HG03139 (cell line): ENCODE data around the gene WDR46.

ENCODE experiments used
- ATAC-seq: cut with Tn5 transposase; IDR thresholded peaks from one replicate; pipeline ENCODE4 v1.9.1; 2021; ENCODE audit not compliant: unreplicated experiment

The WDR46 gene

DNA sequence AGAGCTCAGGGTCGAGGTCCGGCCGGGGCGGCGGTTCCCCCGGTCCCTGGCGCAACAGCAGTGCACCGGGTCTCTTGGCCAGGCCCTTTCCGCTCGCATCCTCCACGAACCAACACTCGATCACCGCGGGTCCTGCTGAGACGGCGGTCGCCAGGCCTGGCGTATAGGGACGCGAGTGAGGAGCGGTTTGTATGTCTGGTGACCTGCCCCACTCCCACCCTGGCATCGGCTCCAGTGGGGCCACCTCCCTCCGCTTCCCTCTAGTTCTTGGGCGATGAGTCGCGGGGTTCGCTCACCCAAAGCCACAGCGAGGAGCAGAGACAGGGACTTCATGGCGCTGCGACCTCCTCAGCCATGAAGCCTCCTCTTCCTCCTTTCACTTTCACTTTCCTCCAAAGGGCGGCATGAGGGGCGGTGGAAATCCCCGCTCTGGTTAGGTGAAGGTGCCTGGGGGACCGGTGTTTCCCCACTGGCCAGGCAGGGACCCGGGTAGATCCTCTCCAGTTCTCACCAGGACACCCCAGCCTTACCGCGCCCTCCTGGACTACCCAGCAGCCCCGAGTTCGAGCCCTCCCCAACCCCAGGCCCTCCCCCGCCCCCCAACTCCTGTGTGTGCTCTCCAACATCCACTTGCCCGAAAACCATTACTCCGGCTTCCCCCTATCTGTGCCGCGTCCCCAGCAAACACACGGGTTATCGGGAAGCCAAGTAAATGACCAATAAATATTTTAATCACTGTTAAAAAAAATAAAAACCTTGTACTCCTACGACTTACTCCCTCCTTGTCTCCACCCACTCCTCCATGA lies 24.9 kb upstream of the WDR46 start, which contains the start of gene TAPBP:
TAPBP (minus strand) TSS at position 370 of the 806 bp plus-strand sequence; CDS start at position 333, 37 bp downstream.
- peak; percentile 30 for ATAC-seq

DNA sequence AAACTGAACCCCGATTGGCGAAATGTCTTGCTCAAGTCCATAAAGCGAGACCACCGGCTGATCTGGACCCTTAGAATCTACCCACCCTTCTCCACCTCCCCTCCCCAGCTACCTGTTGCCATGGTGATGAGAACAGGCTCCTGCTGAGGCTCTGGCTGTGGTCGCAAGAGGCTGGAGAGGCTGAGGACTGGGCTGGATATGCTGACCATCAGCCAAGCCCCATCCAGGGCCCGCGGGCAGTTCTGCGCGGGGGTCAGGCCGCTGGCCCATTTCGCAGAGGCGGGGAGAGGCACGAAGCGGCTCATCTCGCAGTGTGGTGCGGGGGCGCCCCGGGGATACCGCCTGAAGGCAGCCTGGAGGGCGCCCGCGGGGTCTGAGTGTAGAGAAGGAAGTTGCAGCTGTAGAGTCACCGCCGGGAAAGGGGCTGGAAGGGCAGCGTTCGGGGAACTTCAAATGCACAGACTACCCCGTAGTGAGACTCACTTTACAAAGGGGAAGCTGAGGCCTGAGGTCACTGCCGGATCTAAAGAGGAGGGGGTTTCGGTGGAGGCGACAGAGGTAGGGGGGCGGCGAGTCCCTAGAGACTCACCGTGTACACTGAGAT lies 24.2 kb upstream of the WDR46 start:
- peak; percentile 6 for ATAC-seq

DNA sequence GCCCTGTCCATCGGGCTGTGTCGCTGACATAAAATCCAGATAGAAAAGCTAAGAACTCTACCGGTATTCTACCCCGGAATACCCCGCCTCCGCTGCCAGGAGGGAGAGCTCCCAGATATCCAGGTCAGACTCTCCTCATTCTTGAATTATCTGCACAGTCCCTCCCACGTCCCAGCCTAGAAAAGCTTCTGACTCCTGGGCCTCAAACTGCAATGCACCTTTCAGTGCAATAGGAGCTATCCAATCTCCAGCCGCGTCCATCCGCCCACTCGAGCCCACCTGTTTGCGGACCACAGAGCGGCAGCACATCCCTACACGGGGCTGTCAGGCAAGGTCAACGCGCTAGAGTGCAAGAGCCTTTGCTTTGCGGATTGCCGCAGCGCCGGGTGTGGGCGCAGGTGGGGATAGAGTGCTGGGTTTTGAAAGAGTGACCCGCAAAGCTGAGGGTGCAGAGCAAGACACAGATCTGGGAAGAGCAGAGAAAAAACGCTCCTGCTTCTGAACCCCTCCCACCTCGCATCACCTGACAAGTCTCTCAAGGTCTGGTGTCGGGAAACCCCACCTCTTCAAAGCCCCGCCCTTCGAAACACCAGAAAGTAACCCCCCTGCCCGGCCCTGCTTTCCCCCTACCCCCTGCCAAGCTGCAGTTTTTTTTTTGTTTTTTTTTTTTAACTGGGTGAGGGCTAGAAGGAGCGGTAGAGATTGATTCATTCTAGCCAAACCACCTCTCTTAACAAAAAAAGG lies 23.5 kb upstream of the WDR46 start:
- no peak for ATAC-seq

DNA sequence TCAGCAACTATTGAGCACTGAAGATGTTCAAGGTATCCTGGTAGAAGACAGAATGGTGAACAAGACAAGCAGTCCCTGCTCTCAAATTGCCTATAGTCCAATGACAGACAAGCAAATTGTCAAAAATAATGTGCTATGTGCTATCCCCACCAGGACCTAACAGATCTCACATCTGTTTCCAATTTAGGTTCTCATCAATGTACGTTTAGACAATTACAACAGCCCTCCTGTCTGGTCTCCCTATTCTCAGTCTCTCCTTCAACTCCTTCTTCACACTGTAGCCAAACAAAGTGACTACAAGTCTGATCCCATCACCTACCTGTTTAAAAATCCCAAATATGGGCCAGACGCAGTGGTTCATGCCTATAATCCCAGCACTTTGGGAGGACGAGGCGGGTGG lies 17.3 kb upstream of the WDR46 start:
- no peak for ATAC-seq

DNA sequence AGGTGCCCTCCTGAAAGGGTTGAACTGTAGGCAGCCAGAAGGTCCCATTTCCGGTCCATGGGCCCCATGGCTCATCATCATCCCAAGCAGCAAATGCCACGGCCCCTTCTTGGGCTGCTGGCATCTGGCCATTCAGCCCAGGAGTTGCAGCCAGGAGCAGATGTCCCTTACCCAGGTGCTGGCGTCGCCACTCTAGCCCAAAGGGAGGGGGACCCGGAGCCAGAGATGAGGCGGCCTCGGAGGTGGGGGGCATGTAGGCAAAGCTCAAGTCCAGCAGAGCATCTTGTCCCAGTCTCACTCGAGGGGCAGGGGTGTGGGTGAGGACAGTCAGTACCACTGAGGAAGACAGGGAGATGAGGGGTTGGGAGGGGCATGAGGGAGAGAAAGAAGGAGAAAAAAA lies 16.0 kb upstream of the WDR46 start:
- no peak for ATAC-seq

DNA sequence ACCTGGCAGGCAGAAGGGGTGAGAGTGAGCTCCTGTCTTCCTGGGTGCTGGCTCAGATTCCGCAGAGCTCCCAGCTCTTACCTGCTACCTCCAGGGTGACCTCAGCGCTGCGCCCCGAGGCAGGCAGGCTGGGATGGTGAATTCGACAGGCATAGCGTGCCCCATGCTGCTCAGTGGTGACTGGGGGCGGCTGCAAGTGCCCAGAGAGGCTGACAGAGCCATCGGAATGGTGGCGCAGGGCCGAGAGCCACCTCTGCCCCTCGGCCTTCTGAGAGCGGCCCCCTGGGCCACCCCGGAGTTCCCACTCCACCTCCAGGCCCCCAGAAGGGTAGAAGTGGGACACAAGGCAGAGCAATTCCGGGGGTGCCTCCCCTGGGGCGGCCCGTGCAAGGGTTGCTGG lies 15.2 kb upstream of the WDR46 start:
- ATAC-seq = no peak

DNA sequence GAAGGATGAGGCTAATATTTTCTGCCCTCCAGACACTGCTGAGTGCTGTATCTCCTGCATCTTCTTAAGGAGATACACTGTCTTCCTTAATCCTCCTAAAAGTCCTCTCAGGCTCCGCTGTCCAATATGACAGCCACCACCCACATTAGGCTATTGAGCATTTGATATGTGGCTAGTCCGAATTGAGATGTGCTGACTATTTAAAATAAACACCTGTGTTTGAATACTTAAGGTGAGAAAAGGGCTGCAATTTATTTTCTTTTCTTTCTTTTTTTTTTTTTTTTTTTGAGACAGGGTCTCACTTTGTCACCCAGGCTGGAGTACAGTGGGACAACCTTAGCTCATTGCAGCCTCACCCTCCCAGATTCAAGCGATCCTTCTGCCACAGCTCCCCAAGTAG lies 12.8 kb upstream of the WDR46 start:
- ATAC-seq = no peak

DNA sequence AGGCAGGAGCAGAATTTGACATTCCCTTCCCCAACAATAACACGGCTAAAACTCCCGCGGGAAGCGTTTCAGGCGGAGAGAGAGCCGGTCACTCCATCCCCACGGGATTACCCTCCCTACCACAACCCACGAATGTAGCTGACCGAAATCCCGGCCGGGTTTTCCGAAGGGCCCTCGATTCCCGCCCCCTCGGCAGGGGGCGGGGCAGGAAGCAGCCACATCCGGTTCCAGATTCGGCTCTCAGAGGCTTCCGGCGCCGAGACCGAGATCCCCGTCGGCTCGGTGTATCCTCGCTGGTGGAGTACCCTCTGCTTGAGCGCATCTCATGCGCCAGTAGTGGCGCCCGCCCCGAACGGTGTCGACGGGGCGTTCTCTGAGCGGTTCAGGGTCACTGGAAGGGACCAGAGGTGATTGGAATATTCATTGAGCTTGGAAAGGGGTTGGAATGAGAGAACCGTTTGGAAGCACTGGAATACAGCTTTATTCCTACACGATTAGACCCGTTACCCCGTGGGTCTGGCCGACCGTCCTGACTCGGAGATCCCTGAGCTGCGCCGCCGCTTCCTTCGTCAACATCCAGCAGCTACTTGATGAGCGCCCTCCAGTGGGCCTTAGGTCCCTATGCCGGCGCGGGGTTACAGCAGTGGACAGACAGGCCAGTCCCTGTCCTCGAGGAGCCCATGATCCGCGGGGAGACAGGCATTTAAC lies 10.4 kb upstream of the WDR46 start:
- ATAC-seq = peak; percentile 57

DNA sequence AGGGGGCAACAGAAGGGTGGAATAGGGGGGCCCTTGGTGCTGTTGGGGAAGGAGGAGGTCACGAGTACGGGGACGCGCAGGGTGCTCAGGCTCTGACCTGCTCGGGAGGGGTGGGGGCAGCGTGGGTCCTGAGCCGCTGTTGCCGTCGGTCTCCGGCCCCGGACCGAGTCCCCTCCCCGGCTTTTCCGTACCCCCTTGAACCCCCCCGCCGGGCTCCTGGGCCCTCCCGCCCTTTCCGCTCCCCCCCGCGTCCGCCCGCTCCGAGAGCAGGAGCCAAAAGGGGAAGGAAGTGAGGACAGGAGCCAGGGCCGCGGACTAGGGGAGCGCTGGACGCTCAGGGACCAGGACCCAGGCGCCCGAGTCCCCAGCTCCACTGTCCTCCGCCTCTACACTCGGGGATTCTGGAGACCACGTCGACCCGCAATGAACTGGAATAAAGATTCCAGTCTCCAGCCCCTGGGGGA lies 9.8 kb upstream of the WDR46 start, which contains the start of gene RGL2:
RGL2 (minus strand) TSS at position 170 of the 464 bp plus-strand sequence. CDS start 332 bp downstream, outside the sequence.
- ATAC-seq = peak; percentile 9

DNA sequence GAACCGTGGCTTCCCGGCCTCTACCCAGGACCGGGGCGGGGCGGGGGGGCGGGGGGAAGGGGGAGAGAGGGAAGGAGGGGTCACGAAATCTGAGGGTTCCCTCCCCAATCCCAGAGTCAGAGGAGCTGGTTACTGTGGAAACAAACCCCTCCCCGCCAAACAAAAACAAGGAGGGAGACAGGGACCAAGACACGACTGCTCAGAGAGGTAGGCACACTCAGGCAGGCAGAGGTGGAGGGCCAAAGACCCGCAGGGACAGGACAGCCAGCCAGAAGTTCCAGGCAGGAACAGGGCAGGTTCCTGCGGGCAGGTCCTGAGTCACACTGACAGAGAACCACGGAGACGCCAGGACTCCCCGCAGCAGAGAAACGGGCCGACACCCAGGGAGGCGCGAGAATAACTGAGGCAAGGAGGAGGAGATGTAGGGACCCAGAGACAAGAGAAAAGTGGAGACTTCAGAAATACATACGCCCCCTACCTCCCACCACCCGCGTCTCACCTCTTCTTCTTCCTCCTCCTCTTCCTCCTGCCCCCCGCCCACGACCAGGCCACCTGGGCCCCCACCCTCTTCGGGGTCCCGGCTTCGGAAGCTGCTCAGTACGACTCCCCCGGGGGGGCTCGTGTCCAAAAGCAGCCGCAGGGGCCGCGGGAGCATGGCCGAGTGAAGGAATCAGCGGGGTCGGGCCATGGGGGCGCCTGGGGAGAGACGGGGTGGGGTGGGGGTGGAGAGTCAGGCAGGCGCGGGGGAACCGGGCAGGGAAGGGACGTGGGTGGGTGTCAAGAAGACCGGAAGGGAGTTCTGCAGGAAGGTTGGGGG lies 9.1 kb upstream of the WDR46 start:
- no peak for ATAC-seq

DNA sequence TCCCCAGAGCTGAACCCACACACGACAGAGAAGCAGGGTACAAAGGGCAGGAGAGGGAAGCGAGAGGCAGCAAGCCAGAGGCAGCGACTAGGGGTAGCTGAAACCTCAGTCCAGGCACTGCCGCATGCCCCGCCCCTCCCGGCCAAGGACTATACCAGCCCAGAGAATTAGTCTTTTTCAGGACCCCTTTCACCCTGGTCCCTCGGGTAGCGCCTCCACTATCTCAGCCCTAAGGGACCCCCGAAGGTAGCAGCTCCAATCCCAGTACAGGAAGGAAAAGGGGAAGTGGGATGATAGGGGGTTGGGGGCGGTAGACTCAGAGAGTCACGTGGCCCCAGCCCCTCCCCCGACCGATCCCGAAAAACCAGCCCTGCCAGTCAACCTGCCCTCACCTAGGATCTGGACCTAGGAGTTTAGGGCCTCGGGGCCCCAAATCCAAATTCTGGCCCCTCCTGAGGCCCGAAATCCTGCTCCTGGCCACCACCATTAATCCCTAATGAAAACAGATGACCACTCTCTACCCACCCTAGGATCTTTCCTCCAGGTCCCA lies 8.4 kb upstream of the WDR46 start:
- ATAC-seq = no peak

DNA sequence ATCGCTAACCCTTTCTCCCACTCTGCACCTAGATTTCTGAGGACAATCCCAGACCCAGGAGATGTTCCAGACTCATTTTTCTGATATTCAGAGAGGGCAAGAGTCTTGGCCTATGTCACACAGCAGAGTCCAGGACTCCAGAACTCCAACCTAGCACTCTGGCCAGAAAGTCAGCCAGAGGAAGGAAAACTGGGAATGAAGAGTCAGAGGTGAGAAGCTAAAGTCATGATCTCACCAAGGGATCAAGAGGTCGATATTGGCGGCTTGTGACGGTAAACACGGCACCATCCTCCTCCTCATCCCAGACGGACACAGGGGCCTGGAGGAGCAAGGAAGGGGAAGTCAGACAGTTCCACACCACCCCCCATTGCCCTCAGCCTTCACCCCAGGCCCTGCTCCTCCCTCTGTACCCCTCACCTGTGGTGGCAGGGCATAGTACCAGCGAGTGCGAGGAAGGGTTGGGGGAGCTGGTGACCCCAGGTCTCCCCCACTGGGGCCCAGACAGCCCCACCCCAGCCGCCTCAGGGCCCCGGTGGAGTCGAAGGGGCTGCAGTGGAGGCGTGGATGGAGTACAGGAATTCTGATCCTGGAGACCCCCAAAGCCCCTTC lies 7.9 kb upstream of the WDR46 start:
- ATAC-seq = no peak

DNA sequence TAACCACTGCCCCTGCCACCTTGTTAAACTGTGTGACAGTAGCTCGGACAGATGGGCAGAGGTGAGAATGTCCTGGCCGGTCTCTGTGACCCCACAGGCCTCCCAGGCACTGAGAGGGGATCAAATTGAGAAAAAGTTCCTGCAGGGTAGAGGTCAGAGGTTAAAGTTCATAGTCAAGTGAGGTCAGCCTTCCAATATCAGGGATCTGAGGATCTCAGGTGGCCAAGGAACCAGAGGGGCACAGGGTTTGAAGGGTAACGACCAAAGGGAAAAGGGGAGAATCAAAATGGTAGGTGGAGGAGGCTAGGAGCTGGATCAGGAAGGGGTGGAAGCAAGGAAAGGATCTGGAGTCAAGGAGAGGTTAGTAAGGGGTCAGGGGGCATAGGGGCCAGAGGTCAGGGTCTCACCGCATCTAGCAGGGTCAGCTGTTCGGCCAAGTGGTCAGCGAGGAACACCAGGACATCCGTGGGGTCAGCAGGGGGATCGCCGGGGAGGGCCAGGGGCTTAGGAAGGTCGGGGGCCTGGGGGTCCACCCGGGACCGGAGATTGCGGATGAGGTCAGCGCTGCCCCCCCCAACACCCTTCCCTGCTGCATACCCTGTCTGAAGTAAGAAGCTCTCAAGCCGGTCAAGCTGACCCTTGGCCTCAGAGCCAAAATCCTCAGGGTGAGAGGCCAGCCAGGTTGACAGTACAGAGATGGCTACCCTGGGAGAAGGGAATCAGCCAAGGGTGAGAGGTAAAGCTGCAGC lies 6.8 kb upstream of the WDR46 start:
- ATAC-seq = no peak

DNA sequence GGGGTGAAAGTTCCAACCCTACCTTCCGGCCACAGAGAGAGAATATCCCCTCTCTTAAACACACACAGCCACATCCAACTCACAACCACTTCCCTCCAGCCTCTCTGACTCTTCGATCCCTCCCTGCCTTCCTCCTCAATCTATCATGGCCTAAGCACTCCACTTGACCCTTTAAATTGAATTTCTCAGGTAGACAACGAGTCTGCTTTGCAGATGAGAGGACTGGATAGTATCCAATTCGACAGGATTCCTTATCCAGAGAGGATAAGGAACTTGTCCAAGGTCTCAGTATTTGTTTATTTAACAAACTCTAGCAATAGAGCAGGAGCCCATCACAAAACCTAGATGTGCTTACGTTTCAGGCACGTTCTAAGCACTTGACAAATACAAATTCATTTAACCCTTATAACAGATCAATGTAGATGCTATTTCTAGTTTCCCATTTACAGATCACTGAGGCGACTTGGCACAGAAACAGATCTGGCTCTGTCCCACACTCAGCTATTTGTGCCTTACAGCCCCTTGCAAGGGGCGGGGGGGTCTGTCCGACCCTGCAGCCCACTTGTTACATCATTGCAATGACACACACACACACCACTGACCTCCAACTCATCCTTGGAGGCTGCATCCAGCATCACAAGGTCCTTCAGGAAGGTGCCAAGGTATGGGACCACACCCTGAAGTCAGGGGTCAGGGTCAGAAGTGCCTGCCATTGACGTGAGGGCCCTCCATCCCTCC lies 5.2 kb upstream of the WDR46 start:
- ATAC-seq = no peak

DNA sequence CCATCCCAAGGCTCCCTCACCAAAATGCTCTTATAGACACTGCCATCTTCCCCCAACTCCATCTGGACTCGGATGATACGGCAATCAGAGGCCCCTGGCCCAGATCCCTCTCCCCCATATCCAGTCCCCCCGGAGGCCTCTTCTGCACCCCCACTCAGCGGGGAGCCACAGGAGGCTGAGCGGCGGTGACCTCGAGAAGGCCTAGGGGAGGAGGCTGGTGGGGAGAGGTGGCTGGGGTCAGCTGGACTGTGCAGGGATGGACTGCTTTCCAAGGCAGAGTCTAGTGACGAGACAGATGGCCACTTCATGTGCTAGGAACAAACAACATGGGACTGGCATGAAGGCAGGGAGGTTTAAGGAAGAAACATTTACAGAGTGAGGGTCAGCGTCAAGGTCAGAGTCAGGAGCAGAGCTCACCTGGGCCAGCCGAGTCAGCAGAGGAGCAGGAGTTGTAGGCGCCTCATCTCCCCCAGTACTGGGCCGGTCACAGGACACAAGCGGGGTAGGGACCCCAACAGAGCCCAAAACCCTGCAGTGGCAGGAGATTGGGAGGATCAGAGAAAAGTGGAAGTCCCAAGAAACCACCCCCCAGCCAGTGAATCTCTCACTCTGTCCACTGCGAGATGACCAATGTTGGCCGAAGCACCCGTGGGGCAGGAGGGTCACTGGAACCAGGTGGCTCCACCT lies 4.1 kb upstream of the WDR46 start:
- ATAC-seq = no peak

DNA sequence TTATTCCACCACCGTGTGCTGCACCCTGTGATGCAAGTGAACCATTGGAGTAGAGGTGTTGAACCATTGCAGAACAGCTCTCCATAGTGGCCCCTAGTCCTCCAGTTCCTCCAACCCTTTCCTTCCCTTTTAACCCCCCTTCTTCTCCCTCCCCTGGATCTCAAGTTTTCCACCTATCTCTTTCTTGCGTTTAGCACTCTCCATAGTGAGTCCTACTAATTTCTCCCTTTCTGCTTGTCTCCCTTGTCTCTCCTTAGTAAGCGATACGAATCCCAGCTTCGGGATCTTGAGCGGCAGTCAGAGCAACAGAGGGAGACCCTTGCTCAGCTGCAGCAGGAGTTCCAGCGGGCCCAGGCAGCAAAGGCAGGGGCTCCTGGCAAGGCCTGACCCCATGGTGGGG lies 1.4 kb upstream of the WDR46 start:
- no peak for ATAC-seq

DNA sequence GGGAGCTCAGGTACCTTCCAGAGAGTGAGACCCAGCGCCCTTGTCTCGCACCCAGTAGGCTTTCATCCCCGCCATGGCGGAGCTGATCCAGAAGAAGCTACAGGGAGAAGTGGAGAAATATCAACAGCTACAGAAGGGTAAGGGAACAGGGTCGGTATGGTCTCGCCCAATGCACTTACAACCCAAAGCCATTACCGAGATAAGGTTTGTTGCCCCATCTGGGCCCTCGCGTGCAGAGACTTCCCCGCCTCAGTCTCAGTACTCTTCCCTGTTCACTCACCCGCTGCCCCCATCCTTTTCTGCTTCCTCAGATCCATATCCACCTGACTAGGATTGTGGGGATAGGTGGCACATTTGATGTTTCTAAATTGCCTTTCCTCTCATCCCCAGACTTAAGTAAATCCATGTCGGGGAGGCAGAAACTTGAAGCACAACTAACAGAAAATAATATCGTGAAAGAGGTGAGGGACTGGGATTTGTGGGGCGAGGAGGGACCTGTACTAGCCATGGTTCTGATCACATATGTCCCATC lies 811 bp upstream of the WDR46 start:
- ATAC-seq = peak; percentile 18
